IMR-90 (cell line): ENCODE results near the gene SHC2. TPM values are rescaled to one million over a fixed set of nuclear protein-coding genes. Genes with fewer than 3 reads are reported as not detected.

Experiments
- ATAC-seq: fragments of 200-7000 bp; cut with Tn5 transposase; 2 replicates; pipeline ENCODE4 v1.9.1; 2020; ENCODE audit warnings: low read depth, mild to moderate bottlenecking, moderate library complexity
- BruUV-seq: library from RNA; stranded (reverse); fragments of 400-500 nt; replicated peaks from 2 replicates; lab custom pipeline; 2021; lab: Mats Ljungman, UMichigan
- CTCF ChIA-PET: fragments of 300-600 bp; formaldehyde crosslinking; extraction: SDS; loops from one replicate; lab custom pipeline; 2021; ENCODE audit warnings: antibody characterized with exemption; lab: Yijun Ruan, JAX
- POLR2A ChIA-PET: fragments of 300-600 bp; sonication (Branson Sonifier 250); formaldehyde crosslinking; loops from one replicate; lab custom pipeline; 2022; ENCODE audit warnings: antibody characterized with exemption; ENCODE audit not compliant: unreplicated experiment; lab: Charles Lee
- DNase-seq: peaks from one replicate; pipeline ENCODE4 v3.0.0; 2013
- H2AFZ ChIP-seq: replicated peaks from 2 replicates; pipeline ENCODE3; 2013; ENCODE audit warnings: low read length, mild to moderate bottlenecking; ENCODE audit not compliant: poor library complexity
- H2AK5ac ChIP-seq: 2 replicates; pipeline ENCODE4 v1.6.1; 2013; ENCODE audit warnings: low read depth, low read length, inconsistent platforms
- H2AK9ac ChIP-seq: replicated peaks from 2 replicates; pipeline ENCODE3; 2013; ENCODE audit warnings: mild to moderate bottlenecking, low read depth, low read length, moderate library complexity; ENCODE audit not compliant: poor library complexity
- H2BK120ac ChIP-seq: 2 replicates; pipeline ENCODE4 v1.6.1; 2013; ENCODE audit warnings: low read depth, low read length, inconsistent platforms
- H2BK15ac ChIP-seq: 3 replicates; pipeline ENCODE4 v1.6.1; 2013; ENCODE audit warnings: low read depth, low read length, inconsistent platforms
- H2BK20ac ChIP-seq: 2 replicates; pipeline ENCODE4 v1.6.1; 2013; ENCODE audit warnings: low read depth, mild to moderate bottlenecking, inconsistent platforms, low read length, moderate library complexity
- H2BK5ac ChIP-seq: 2 replicates; pipeline ENCODE4 v1.6.1; 2013; ENCODE audit warnings: mild to moderate bottlenecking, low read depth, low read length, inconsistent platforms; ENCODE audit not compliant: poor library complexity, severe bottlenecking
- H3K14ac ChIP-seq: replicated peaks from 2 replicates; pipeline ENCODE4 v1.6.1; 2013; ENCODE audit warnings: low read depth, low read length, inconsistent platforms
- H3K18ac ChIP-seq: 2 replicates; pipeline ENCODE4 v1.6.1; 2013; ENCODE audit warnings: low read depth, low read length, control low read depth
- H3K23ac ChIP-seq: 2 replicates; pipeline ENCODE4 v1.6.1; 2013; ENCODE audit warnings: low read depth, low read length, inconsistent platforms
- H3K27ac ChIP-seq: 2 replicates; pipeline ENCODE4 v1.5.1; 2013; ENCODE audit warnings: mild to moderate bottlenecking, control low read depth, low read length; ENCODE audit not compliant: insufficient read depth
- H3K27me3 ChIP-seq: 2 replicates; pipeline ENCODE4 v1.6.1; 2013; ENCODE audit warnings: low read length; ENCODE audit not compliant: control insufficient read depth, insufficient read depth
- H3K36me3 ChIP-seq: 2 replicates; pipeline ENCODE4 v1.6.1; 2013; ENCODE audit warnings: low read length, mixed read lengths; ENCODE audit not compliant: control insufficient read depth, insufficient read depth
- H3K4ac ChIP-seq: 2 replicates; pipeline ENCODE4 v1.6.1; 2013; ENCODE audit warnings: low read depth, low read length, inconsistent platforms
- H3K4me1 ChIP-seq: 2 replicates; pipeline ENCODE4 v1.6.1; 2013; ENCODE audit warnings: low read length, mixed read lengths; ENCODE audit not compliant: control insufficient read depth, insufficient read depth
- H3K4me2 ChIP-seq: 2 replicates; pipeline ENCODE4 v1.6.1; 2013; ENCODE audit warnings: low read depth, mild to moderate bottlenecking, control low read depth, low read length, moderate library complexity
- H3K4me3 ChIP-seq: 2 replicates; pipeline ENCODE4 v1.5.1; 2013; ENCODE audit warnings: low read depth, mild to moderate bottlenecking, control low read depth, low read length, moderate library complexity; ENCODE audit not compliant: insufficient read depth
- H3K56ac ChIP-seq: 2 replicates; pipeline ENCODE4 v1.6.1; 2013; ENCODE audit warnings: low read length, inconsistent platforms; ENCODE audit not compliant: insufficient read depth; ENCODE audit errors: extremely low read depth
- H3K79me1 ChIP-seq, 2 experiments: 2 replicates each; pipeline ENCODE4 v1.6.1; 2013; ENCODE audit warnings: low read length in 2 of 2, inconsistent platforms in 1 of 2, low read depth in 1 of 2
- H3K9ac ChIP-seq: 2 replicates; pipeline ENCODE4 v1.6.1; 2013; ENCODE audit warnings: low read depth, low read length, control low read depth
- H3K9me1 ChIP-seq: 2 replicates; pipeline ENCODE4 v1.6.1; 2013; ENCODE audit warnings: low read length, inconsistent platforms; ENCODE audit not compliant: insufficient read depth
- H3K9me3 ChIP-seq: 2 replicates; pipeline ENCODE4 v1.6.1; 2013; ENCODE audit warnings: low read length; ENCODE audit not compliant: control insufficient read depth, insufficient read depth
- H4K20me1 ChIP-seq: 2 replicates; pipeline ENCODE4 v1.6.1; 2013; ENCODE audit warnings: low read length, inconsistent platforms; ENCODE audit not compliant: insufficient read depth
- H4K5ac ChIP-seq: 2 replicates; pipeline ENCODE4 v1.6.1; 2013; ENCODE audit warnings: mild to moderate bottlenecking, low read depth, low read length, control low read depth
- H4K8ac ChIP-seq, 2 experiments: 2 replicates each; pipeline ENCODE4 v1.6.1; 2013; ENCODE audit warnings: low read depth in 2 of 2, low read length in 2 of 2, control low read depth in 1 of 2, inconsistent platforms in 1 of 2
- H4K91ac ChIP-seq: 2 replicates; pipeline ENCODE4 v1.6.1; 2013; ENCODE audit warnings: low read depth, low read length, inconsistent platforms; ENCODE audit not compliant: insufficient read depth
- CEBPB ChIP-seq: IDR thresholded peaks from 2 replicates; pipeline ENCODE4 v1.6.1; 2012; ENCODE audit warnings: low read depth, low read length, improper control_type of control experiment
- CTCF ChIP-seq: conservative IDR thresholded peaks from 2 replicates; pipeline ENCODE4 v1.5.1; 2012; ENCODE audit warnings: mild to moderate bottlenecking, low read depth, low read length, improper control_type of control experiment
- ELK1 ChIP-seq: fragments of 150-350 bp; IDR thresholded peaks from 2 replicates; pipeline ENCODE4 v1.6.1; 2016; ENCODE audit warnings: low read depth, mild to moderate bottlenecking, low read length, moderate library complexity, borderline replicate concordance
- MAFK ChIP-seq: IDR thresholded peaks from 2 replicates; pipeline ENCODE4 v1.6.1; 2012; ENCODE audit warnings: low read depth, low read length, improper control_type of control experiment
- NFE2L2 ChIP-seq: fragments of 150-350 bp; IDR thresholded peaks from 2 replicates; pipeline ENCODE4 v1.6.1; 2016; ENCODE audit warnings: low read depth, mild to moderate bottlenecking, low read length
- RCOR1 ChIP-seq: IDR thresholded peaks from 2 replicates; pipeline ENCODE4 v1.6.1; 2012; ENCODE audit warnings: mild to moderate bottlenecking, low read length, improper control_type of control experiment; ENCODE audit not compliant: insufficient replicate concordance
- SMC3 ChIP-seq: fragments of 150-350 bp; IDR thresholded peaks from 2 replicates; pipeline ENCODE4 v1.6.1; 2016; ENCODE audit warnings: low read depth, mild to moderate bottlenecking, antibody characterized with exemption, low read length, moderate library complexity
- WGBS, 2 experiments: methylation state at CpG; one replicate each; pipeline versions ENCODE4 v1.1.5 to v1.1.7; 2013; ENCODE audit warnings: missing lambda C conversion rate in 2 of 2; ENCODE audit not compliant: insufficient read length in 1 of 2; ENCODE audit errors: extremely low coverage in 2 of 2; 5-methylcytosine and 5-hydroxymethylcytosine counted together
- dilution Hi-C: fragments of 300-500 bp; cut with HindIII; formaldehyde crosslinking; loops from one replicate; pipeline ENCODE4 v1.14.3; 2018; ENCODE audit warnings: low sequenced_read_pairs; ENCODE audit not compliant: unreplicated experiment
- in situ Hi-C: fragments of 300-500 bp; cut with MboI; formaldehyde crosslinking; loops from 3 replicates; pipeline ENCODE4 v1.14.3; 2019; ENCODE audit warnings: low sequenced_read_pairs, inconsistent platforms, mixed read lengths
- intact Hi-C: fragments of 100-400 bp; cut with micrococcal nuclease; formaldehyde crosslinking; loops from 2 replicates; pipeline ENCODE4 v1.10.0; 2022
- polyA plus RNA-seq, 3 experiments: library from polyadenylated mRNA; depleted of rRNA; stranded (reverse); fragments of >200 nt; gene quantifications; 2 replicates each; pipeline ENCODE4 v1.2.3, GENCODE V29; 2012; ENCODE audit warnings: low replicate concordance in 1 of 3
- total RNA-seq: library from RNA; depleted of rRNA; stranded (reverse); fragments of >200 nt; gene quantifications from 2 replicates; pipeline ENCODE4 v1.2.3, GENCODE V29; 2012

Gene SHC2
- total and polyA plus RNA-seq, 2 of the 4 experiments (the other 2 are of a cell fraction) = 0.68 TPM; not detected in 1

- Histone ChIP-seq H3K14ac (no peak overlapping the region), H3K4ac (no peak overlapping the region), H2AFZ (no peak overlapping the region), H2BK5ac (no peak overlapping the region), H3K18ac (no peak overlapping the region), H4K8ac (no peak overlapping the region), H3K9ac (no peak overlapping the region), H4K5ac (no peak overlapping the region), H2AK9ac (no peak overlapping the region), H2BK15ac (no peak overlapping the region), H4K20me1 (no peaks in the 10 kb centered on the region), H4K91ac (no peak overlapping the region), H2BK20ac (no peak overlapping the region), H3K4me1 (peaks cover 3% of the 10 kb centered on the region; the same call in 1 of the 2 replicates), H2AK5ac (no peak overlapping the region), H3K79me1 (no peaks in the 10 kb centered on the region), H3K4me2 (no peak overlapping the region), H3K56ac (no peak overlapping the region), H3K9me1 (no peaks in the 10 kb centered on the region), H3K27ac (no peak overlapping the region), H3K4me3 (no peak overlapping the region), H3K36me3 (no peaks in the 10 kb centered on the region), H3K27me3 (peaks cover 5% of the 10 kb centered on the region; the same call in 1 of the 2 replicates), H2BK120ac (no peak overlapping the region), H3K9me3 (no peaks in the 10 kb centered on the region), H3K23ac (no peak overlapping the region)
- ChIA-PET CTCF (no interaction called here), POLR2A (no interaction called here)
- DNase-seq (no peak), ATAC-seq (no peak)
- intact Hi-C loops = no loop called here
- dilution Hi-C loops = no loop called here
- BruUV-seq = no TSS peak
- in situ Hi-C loops = no loop called here
- WGBS, 2 experiments = 78% methylated on average over 5 of the region's 13 CpGs; no CpG with 5 or more reads in 1 of the 2 experiments
- TF ChIP-seq CEBPB (no peak), CTCF (no peak), RCOR1 (no peak), MAFK (no peak), ELK1 (no peak), NFE2L2 (no peak), SMC3 (no peak)
Observed at GRCh38 chr19:475360-475759, 14.5 kb upstream of the SHC2 start.
